ENCODE measurements around the gene SRRM4. TPM values are rescaled to one million over a fixed set of nuclear protein-coding genes. Genes with fewer than 3 reads are reported as not detected.
A peak's percentile ranks its signal among the peaks of the same experiment; 100 is the strongest.

The SRRM4 gene
- total RNA-seq, 1 donor from 2014 or later = under 0.01 TPM

GRCh38 chr12:119181202-119181601, 199.9 kb downstream of the SRRM4 start:
- peaks cover 3 to 40% (median 19%) of the 10 kb centered on the region in 3 donors for H3K36me3 ChIP-seq (ENCODE audit: control insufficient read depth in 3 of 3, insufficient read depth in 3 of 3, low read length in 3 of 3)
- peak overlapping the region; percentile 96 to 100 (median 96) for H3K9ac ChIP-seq (ENCODE audit: low read depth in 1 of 3, low read length in 3 of 3)
- H3K27me3 ChIP-seq (ENCODE audit: control insufficient read depth in 3 of 3, insufficient read depth in 3 of 3, low read length in 3 of 3) = no peaks in the 10 kb centered on the region
- no peaks in the 10 kb centered on the region for H3K9me3 ChIP-seq (ENCODE audit: control insufficient read depth in 3 of 3, low read length in 3 of 3)
- peak overlapping the region; percentile 82 to 100 (median 93) for H3K4me3 ChIP-seq (ENCODE audit: low read length in 3 of 3)
- peaks cover 31 to 44% (median 40%) of the 10 kb centered on the region in 3 donors for H3K4me1 ChIP-seq (ENCODE audit: control insufficient read depth in 3 of 3, insufficient read depth in 3 of 3, low read length in 3 of 3)
- H3K27ac ChIP-seq (ENCODE audit: low read depth, low read length) = peak overlapping the region; percentile 99

DNA sequence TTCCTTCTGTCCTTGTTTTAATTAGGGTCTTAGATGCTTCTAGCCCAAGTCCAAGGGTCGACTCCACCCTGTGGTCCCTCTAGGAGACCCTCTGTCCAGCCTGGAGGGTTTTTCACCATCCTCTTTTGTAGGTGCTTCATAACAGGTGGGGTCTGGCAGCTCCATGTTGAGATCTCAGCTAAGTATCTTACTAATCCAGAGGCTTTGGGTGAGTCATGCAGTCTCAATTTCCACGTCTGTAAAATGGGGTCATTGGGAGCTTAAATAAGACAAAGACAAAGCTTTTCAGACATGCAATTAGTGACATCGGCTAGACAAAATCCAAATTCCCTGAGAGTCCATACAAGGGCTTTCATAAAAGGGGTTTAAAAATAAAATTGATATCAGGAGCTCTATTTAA, 200.6 kb downstream of the SRRM4 start:
- Histone ChIP-seq H3K36me3 (ENCODE audit: control insufficient read depth in 3 of 3, insufficient read depth in 3 of 3, low read length in 3 of 3) (peaks cover 10 to 47% (median 26%) of the 10 kb centered on the region in 3 donors), H3K4me3 (ENCODE audit: low read length in 3 of 3) (peak overlapping the region; percentile 82 to 100 (median 93)), H3K9me3 (ENCODE audit: control insufficient read depth in 3 of 3, low read length in 3 of 3) (no peaks in the 10 kb centered on the region), H3K9ac (ENCODE audit: low read depth in 1 of 3, low read length in 3 of 3) (peak overlapping the region; percentile 96 to 100 (median 96)), H3K27ac (ENCODE audit: low read depth, low read length) (peak overlapping the region; percentile 99), H3K4me1 (ENCODE audit: control insufficient read depth in 3 of 3, insufficient read depth in 3 of 3, low read length in 3 of 3) (peaks cover 30 to 46% (median 41%) of the 10 kb centered on the region in 3 donors), H3K27me3 (ENCODE audit: control insufficient read depth in 3 of 3, insufficient read depth in 3 of 3, low read length in 3 of 3) (no peaks in the 10 kb centered on the region)

DNA sequence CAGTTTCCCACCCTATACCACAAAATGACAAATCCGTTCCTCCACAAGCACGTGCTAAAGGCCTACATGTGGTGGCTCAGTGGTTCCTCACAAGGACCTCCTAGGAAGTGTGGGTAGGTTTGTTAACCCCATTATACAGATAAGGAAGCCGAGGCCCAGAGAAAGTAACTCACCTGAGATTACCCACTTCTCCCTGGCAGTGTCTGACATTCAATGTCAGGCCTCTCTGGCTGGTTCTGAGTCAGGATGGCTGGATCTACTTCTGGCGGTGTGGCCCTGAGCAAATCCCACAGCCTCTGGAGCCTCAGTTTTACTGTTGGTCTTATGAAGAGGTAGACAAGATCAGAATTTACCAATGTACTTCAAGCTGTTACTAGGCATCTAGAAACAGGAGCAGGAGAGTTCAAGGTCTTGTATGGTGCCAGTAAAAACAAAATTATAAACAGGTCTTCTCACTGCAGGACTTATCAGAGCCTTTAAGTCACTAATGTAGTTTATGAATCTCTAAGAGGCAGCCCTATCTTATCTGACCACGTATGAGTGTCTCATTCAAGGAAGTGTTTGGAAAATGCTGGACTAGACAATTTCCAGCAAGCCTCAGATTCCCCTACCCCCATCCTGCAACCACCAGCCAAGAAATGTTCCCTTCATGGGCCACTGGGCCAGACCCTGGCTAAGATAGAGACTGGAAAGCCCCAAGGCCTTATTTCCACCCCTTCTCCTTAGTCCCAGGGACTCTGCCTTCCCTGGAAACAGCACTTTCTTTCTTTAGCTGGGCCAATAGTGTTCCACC, 201.6 kb downstream of the SRRM4 start:
- Histone ChIP-seq H3K9me3 (ENCODE audit: control insufficient read depth in 3 of 3, low read length in 3 of 3) (no peaks in the 10 kb centered on the region), H3K9ac (ENCODE audit: low read depth in 1 of 3, low read length in 3 of 3) (peak overlapping the region; percentile 73 to 100 (median 96)), H3K27ac (ENCODE audit: low read depth, low read length) (peak overlapping the region; percentile 99), H3K4me3 (ENCODE audit: low read length in 3 of 3) (peak overlapping the region; percentile 68 to 100 (median 82)), H3K4me1 (ENCODE audit: control insufficient read depth in 3 of 3, insufficient read depth in 3 of 3, low read length in 3 of 3) (peaks cover 24 to 46% (median 38%) of the 10 kb centered on the region in 3 donors), H3K27me3 (ENCODE audit: control insufficient read depth in 3 of 3, insufficient read depth in 3 of 3, low read length in 3 of 3) (no peaks in the 10 kb centered on the region), H3K36me3 (ENCODE audit: control insufficient read depth in 3 of 3, insufficient read depth in 3 of 3, low read length in 3 of 3) (peaks cover 16 to 56% (median 34%) of the 10 kb centered on the region in 3 donors)

DNA sequence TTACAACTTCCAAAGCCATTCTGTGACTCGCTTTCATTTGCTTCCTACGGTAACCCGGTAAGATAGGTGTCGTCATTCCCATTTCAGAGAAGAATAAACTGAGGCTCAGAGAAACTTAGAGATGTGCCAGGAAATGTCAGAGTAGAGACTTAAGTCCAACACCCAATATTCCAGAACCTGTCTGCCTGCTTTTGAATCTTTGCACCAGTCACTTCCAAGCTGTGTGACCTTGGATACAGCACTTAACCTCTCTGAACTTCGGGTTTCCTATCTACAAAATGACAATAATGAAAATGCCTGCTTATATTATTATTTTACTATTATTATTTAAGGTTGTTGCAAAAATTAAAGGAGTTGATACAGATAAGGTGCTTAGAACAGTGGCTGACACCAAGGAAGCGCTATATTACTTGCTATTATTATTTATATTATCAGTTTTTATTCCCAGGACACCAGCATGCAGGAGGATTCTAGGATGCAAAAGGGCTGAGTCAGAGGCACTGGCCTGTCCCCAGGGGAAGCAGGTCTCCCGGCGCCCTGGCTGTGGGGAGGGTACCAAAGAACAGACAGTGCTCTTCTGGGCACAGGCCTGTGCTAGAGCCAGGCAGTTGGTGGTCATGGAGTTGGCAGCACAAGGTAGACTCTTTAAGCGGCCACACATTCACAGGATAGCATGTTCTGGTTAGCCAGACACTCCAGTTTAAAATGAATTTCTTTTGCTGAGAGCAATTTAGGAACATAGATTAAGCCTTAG, 202.8 kb downstream of the SRRM4 start:
- peaks cover 24 to 53% (median 43%) of the 10 kb centered on the region in 3 donors for H3K4me1 ChIP-seq (ENCODE audit: control insufficient read depth in 3 of 3, insufficient read depth in 3 of 3, low read length in 3 of 3)
- H3K27ac ChIP-seq (ENCODE audit: low read depth, low read length) = peak overlapping the region; percentile 99
- peaks cover 26 to 66% (median 39%) of the 10 kb centered on the region in 3 donors for H3K36me3 ChIP-seq (ENCODE audit: control insufficient read depth in 3 of 3, insufficient read depth in 3 of 3, low read length in 3 of 3)
- H3K27me3 ChIP-seq (ENCODE audit: control insufficient read depth in 3 of 3, insufficient read depth in 3 of 3, low read length in 3 of 3) = no peaks in the 10 kb centered on the region
- peak overlapping the region; percentile 68 to 100 (median 82) for H3K4me3 ChIP-seq (ENCODE audit: low read length in 3 of 3)
- H3K9me3 ChIP-seq (ENCODE audit: control insufficient read depth in 3 of 3, low read length in 3 of 3) = no peaks in the 10 kb centered on the region
- peak overlapping the region; percentile 73 to 100 (median 96) for H3K9ac ChIP-seq (ENCODE audit: low read depth in 1 of 3, low read length in 3 of 3)

GRCh38 chr12:119195256-119195655, 213.9 kb downstream of the SRRM4 start:
- Histone ChIP-seq H3K9me3 (ENCODE audit: control insufficient read depth in 3 of 3, low read length in 3 of 3) (no peaks in the 10 kb centered on the region), H3K36me3 (ENCODE audit: control insufficient read depth in 3 of 3, insufficient read depth in 3 of 3, low read length in 3 of 3) (peaks cover 32 to 41% (median 38%) of the 10 kb centered on the region in 3 donors), H3K27ac (ENCODE audit: low read depth, low read length) (no peak overlapping the region), H3K9ac (ENCODE audit: low read depth in 1 of 3, low read length in 3 of 3) (no peak overlapping the region), H3K4me1 (ENCODE audit: control insufficient read depth in 3 of 3, insufficient read depth in 3 of 3, low read length in 3 of 3) (peaks cover 1 to 4% (median 2%) of the 10 kb centered on the region in 3 donors), H3K27me3 (ENCODE audit: control insufficient read depth in 3 of 3, insufficient read depth in 3 of 3, low read length in 3 of 3) (no peaks in the 10 kb centered on the region), H3K4me3 (ENCODE audit: low read length in 3 of 3) (no peak overlapping the region)

DNA sequence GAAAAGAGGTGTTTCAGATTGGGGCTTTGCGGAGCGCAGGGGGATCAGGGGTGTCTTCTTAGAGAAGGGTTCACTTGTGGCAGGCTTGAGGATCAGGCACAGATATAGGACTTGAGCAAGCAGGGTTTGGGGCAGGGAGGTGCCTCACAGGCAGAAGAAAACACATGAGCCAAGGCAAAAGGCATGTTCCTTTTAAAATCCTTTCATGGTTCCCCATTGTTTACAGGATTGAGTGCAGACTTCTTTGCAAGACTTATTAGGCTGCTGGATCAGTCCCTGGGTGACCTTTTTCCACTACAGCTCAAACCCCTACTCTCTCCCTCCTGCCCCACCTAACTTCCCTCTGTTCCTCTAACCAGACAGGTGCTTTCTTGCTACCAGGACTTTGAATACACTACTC, 217.1 kb downstream of the SRRM4 start:
- H3K9me3 ChIP-seq (ENCODE audit: control insufficient read depth in 3 of 3, low read length in 3 of 3) = no peaks in the 10 kb centered on the region
- no peak overlapping the region for H3K9ac ChIP-seq (ENCODE audit: low read depth in 1 of 3, low read length in 3 of 3)
- H3K36me3 ChIP-seq (ENCODE audit: control insufficient read depth in 3 of 3, insufficient read depth in 3 of 3, low read length in 3 of 3) = peaks cover 14 to 21% (median 16%) of the 10 kb centered on the region in 3 donors
- H3K4me3 ChIP-seq (ENCODE audit: low read length in 3 of 3) = no peak overlapping the region
- H3K27me3 ChIP-seq (ENCODE audit: control insufficient read depth in 3 of 3, insufficient read depth in 3 of 3, low read length in 3 of 3) = no peaks in the 10 kb centered on the region
- H3K27ac ChIP-seq (ENCODE audit: low read depth, low read length) = peak overlapping the region; percentile 26
- H3K4me1 ChIP-seq (ENCODE audit: control insufficient read depth in 3 of 3, insufficient read depth in 3 of 3, low read length in 3 of 3) = peaks cover 2 to 3% (median 3%) of the 10 kb centered on the region in 3 donors

GRCh38 chr12:119200601-119201000, 219.3 kb downstream of the SRRM4 start:
- Histone ChIP-seq H3K36me3 (ENCODE audit: control insufficient read depth in 3 of 3, insufficient read depth in 3 of 3, low read length in 3 of 3) (peaks cover 0 to 4% (median 0%) of the 10 kb centered on the region in 3 donors), H3K27ac (ENCODE audit: low read depth, low read length) (no peak overlapping the region), H3K4me1 (ENCODE audit: control insufficient read depth in 3 of 3, insufficient read depth in 3 of 3, low read length in 3 of 3) (peaks cover 18 to 21% (median 21%) of the 10 kb centered on the region in 3 donors), H3K9ac (ENCODE audit: low read depth in 1 of 3, low read length in 3 of 3) (no peak overlapping the region), H3K27me3 (ENCODE audit: control insufficient read depth in 3 of 3, insufficient read depth in 3 of 3, low read length in 3 of 3) (no peaks in the 10 kb centered on the region), H3K4me3 (ENCODE audit: low read length in 3 of 3) (no peak overlapping the region), H3K9me3 (ENCODE audit: control insufficient read depth in 3 of 3, low read length in 3 of 3) (no peaks in the 10 kb centered on the region)

GRCh38 chr12:119201789-119202543, 220.6 kb downstream of the SRRM4 start:
- peaks cover 18 to 21% (median 21%) of the 10 kb centered on the region in 3 donors for H3K4me1 ChIP-seq (ENCODE audit: control insufficient read depth in 3 of 3, insufficient read depth in 3 of 3, low read length in 3 of 3)
- H3K9me3 ChIP-seq (ENCODE audit: control insufficient read depth in 3 of 3, low read length in 3 of 3) = no peaks in the 10 kb centered on the region
- no peaks in the 10 kb centered on the region for H3K36me3 ChIP-seq (ENCODE audit: control insufficient read depth in 3 of 3, insufficient read depth in 3 of 3, low read length in 3 of 3)
- no peaks in the 10 kb centered on the region for H3K27me3 ChIP-seq (ENCODE audit: control insufficient read depth in 3 of 3, insufficient read depth in 3 of 3, low read length in 3 of 3)
- H3K9ac ChIP-seq (ENCODE audit: low read depth in 1 of 3, low read length in 3 of 3) = no peak overlapping the region
- no peak overlapping the region for H3K4me3 ChIP-seq (ENCODE audit: low read length in 3 of 3)
- no peak overlapping the region for H3K27ac ChIP-seq (ENCODE audit: low read depth, low read length)

GRCh38 chr12:119202544-119202943, 221.2 kb downstream of the SRRM4 start:
- H3K9ac ChIP-seq (ENCODE audit: low read depth in 1 of 3, low read length in 3 of 3) = no peak overlapping the region
- no peak overlapping the region for H3K27ac ChIP-seq (ENCODE audit: low read depth, low read length)
- H3K9me3 ChIP-seq (ENCODE audit: control insufficient read depth in 3 of 3, low read length in 3 of 3) = no peaks in the 10 kb centered on the region
- H3K27me3 ChIP-seq (ENCODE audit: control insufficient read depth in 3 of 3, insufficient read depth in 3 of 3, low read length in 3 of 3) = no peaks in the 10 kb centered on the region
- no peak overlapping the region for H3K4me3 ChIP-seq (ENCODE audit: low read length in 3 of 3)
- peaks cover 18 to 26% (median 25%) of the 10 kb centered on the region in 3 donors for H3K4me1 ChIP-seq (ENCODE audit: control insufficient read depth in 3 of 3, insufficient read depth in 3 of 3, low read length in 3 of 3)
- no peaks in the 10 kb centered on the region for H3K36me3 ChIP-seq (ENCODE audit: control insufficient read depth in 3 of 3, insufficient read depth in 3 of 3, low read length in 3 of 3)
